HCT116 (cell line): ENCODE data around the gene ZFYVE1. TPM values are rescaled to one million over a fixed set of nuclear protein-coding genes. Genes with fewer than 3 reads are reported as not detected.

Source experiments
- ATAC-seq: fragments of 200-7000 bp; cut with Tn5 transposase; 2 replicates; pipeline ENCODE4 v1.9.1; 2020; ENCODE audit warnings: mild to moderate bottlenecking, moderate library complexity
- BruUV-seq: library from RNA; stranded (reverse); fragments of 400-500 nt; replicated peaks from 2 replicates; lab custom pipeline; 2021; lab: Mats Ljungman, UMichigan
- CTCF ChIA-PET: fragments of 300-600 bp; sonication (Branson Sonifier 250); formaldehyde crosslinking; loops from one replicate; lab custom pipeline; 2021; ENCODE audit warnings: antibody characterized with exemption; lab: Charles Lee
- POLR2A ChIA-PET: fragments of 300-600, 350-600 bp; sonication (Branson Sonifier 250); formaldehyde crosslinking; loops from one replicate; lab custom pipeline; 2021; ENCODE audit warnings: antibody characterized with exemption; lab: Charles Lee
- RAD21 ChIA-PET, 2 experiments: fragments of 300-600 bp; sonication (Branson Sonifier 250); formaldehyde crosslinking; loops; one replicate each; lab custom pipeline; 2023; ENCODE audit warnings: low total read pairs in 2 of 2; ENCODE audit not compliant: uncharacterized antibody in 2 of 2, unreplicated experiment in 2 of 2, low non-redundant PET in 1 of 2; lab: Charles Lee
- DNase-seq: peaks from one replicate; pipeline ENCODE4 v3.0.0-alpha.2; 2010; ENCODE audit warnings: low read depth, low spot score
- H2AFZ ChIP-seq: fragments of 200-600 bp; shearing (Covaris generic), sonication (generic); 2 replicates; pipeline ENCODE4 v1.6.1; 2017; ENCODE audit warnings: low read depth, mixed run types, mixed read lengths, antibody characterized with exemption, low read length; ENCODE audit not compliant: poor library complexity, severe bottlenecking
- H3K27ac ChIP-seq: 2 replicates; pipeline ENCODE4 v1.5.1; 2012; ENCODE audit warnings: low read depth, low read length
- H3K27me3 ChIP-seq: fragments of 200-600 bp; sonication (generic); 2 replicates; pipeline ENCODE4 v1.6.1; 2016; ENCODE audit warnings: mixed run types, low read length, mixed read lengths; ENCODE audit not compliant: insufficient read depth
- H3K36me3 ChIP-seq, 2 experiments: fragments of 200-500 bp in 1 of 2; fragments of 200-600 bp in 1 of 2; sonication (Bioruptor generic) in 1 of 2; sonication (generic) in 1 of 2; 2 replicates each; pipeline versions ENCODE4 v1.5.1 to v1.6.1; 2014 to 2016; ENCODE audit warnings: low read length in 2 of 2, inconsistent platforms in 1 of 2, mixed read lengths in 1 of 2, mixed run types in 1 of 2; ENCODE audit not compliant: insufficient read depth in 2 of 2, control insufficient read depth in 1 of 2
- H3K4me1 ChIP-seq, 2 experiments: fragments of 200-600 bp in 1 of 2; sonication (generic) in 1 of 2; 2 replicates each; pipeline versions ENCODE4 v1.5.1 to v1.6.1; 2012 to 2017; ENCODE audit warnings: low read length in 2 of 2, inconsistent platforms in 1 of 2, mild to moderate bottlenecking in 1 of 2, mixed read lengths in 1 of 2, mixed run types in 1 of 2, moderate library complexity in 1 of 2; ENCODE audit not compliant: insufficient read depth in 2 of 2, control insufficient read depth in 1 of 2
- H3K4me2 ChIP-seq: fragments of 200-600 bp; sonication (generic); 2 replicates; pipeline ENCODE4 v1.6.1; 2017; ENCODE audit warnings: mixed run types, low read length, mixed read lengths
- H3K4me3 ChIP-seq, 2 experiments: fragments of 200-600 bp in 1 of 2; sonication (generic) in 1 of 2; replicated peaks in 1 of 2; 2 replicates each; pipeline ENCODE4 v1.5.1; 2011 to 2016; ENCODE audit warnings: low read length in 2 of 2, control low read depth in 1 of 2, low read depth in 1 of 2, mild to moderate bottlenecking in 1 of 2, mixed read lengths in 1 of 2, mixed run types in 1 of 2
- H3K79me2 ChIP-seq: fragments of 200-600 bp; sonication (generic); 2 replicates; pipeline ENCODE4 v1.6.1; 2017; ENCODE audit warnings: mild to moderate bottlenecking, mixed run types, low read length, moderate library complexity, mixed read lengths; ENCODE audit not compliant: insufficient read depth
- H3K9ac ChIP-seq: fragments of 200-600 bp; sonication (generic); 2 replicates; pipeline ENCODE4 v1.6.1; 2016; ENCODE audit warnings: low read length, mixed read lengths
- H3K9me2 ChIP-seq: fragments of 200-600 bp; sonication (generic), shearing (Covaris generic); 2 replicates; pipeline ENCODE4 v1.6.1; 2017; ENCODE audit warnings: mixed run types, mild to moderate bottlenecking, moderate library complexity; ENCODE audit not compliant: insufficient read depth
- H3K9me3 ChIP-seq, 2 experiments: fragments of 200-500 bp in 1 of 2; fragments of 200-600 bp in 1 of 2; sonication (Bioruptor generic) in 1 of 2; sonication (generic) in 1 of 2; 2 replicates each; pipeline ENCODE4 v1.6.1; 2014 to 2017; ENCODE audit warnings: low read length in 2 of 2, mixed read lengths in 2 of 2, inconsistent platforms in 1 of 2, low read depth in 1 of 2, mild to moderate bottlenecking in 1 of 2, mixed run types in 1 of 2, moderate library complexity in 1 of 2; ENCODE audit not compliant: control insufficient read depth in 1 of 2, insufficient read depth in 1 of 2
- H4K20me1 ChIP-seq: fragments of 200-600 bp; sonication (generic), shearing (Covaris generic); 2 replicates; pipeline ENCODE4 v1.6.1; 2017; ENCODE audit warnings: mixed run types, mild to moderate bottlenecking, moderate library complexity; ENCODE audit not compliant: insufficient read depth
- CBX3 ChIP-seq: IDR thresholded peaks from 2 replicates; pipeline ENCODE4 v1.6.1; 2012; ENCODE audit warnings: low read depth
- CEBPB ChIP-seq: IDR thresholded peaks from 2 replicates; pipeline ENCODE4 v1.6.1; 2012; ENCODE audit warnings: low read depth
- EGR1 ChIP-seq: IDR thresholded peaks from 2 replicates; pipeline ENCODE4 v1.6.1; 2012; ENCODE audit warnings: low read depth
- ELF1 ChIP-seq: IDR thresholded peaks from 2 replicates; pipeline ENCODE4 v1.6.1; 2012; ENCODE audit warnings: low read depth, borderline replicate concordance
- EZH2phosphoT487 ChIP-seq: fragments of 200-600 bp; IDR thresholded peaks from 2 replicates; pipeline ENCODE4 v1.6.1; 2018; ENCODE audit warnings: antibody characterized with exemption, borderline replicate concordance
- POLR2A ChIP-seq: IDR thresholded peaks from 2 replicates; pipeline ENCODE4 v1.7.0; 2011; ENCODE audit warnings: borderline replicate concordance; ENCODE audit not compliant: insufficient read depth, insufficient read length; ENCODE audit errors: extremely low read depth
- RAD21 ChIP-seq: IDR thresholded peaks from 2 replicates; pipeline ENCODE4 v1.6.1; 2012; ENCODE audit warnings: low read depth, mild to moderate bottlenecking
- SRF ChIP-seq: IDR thresholded peaks from 2 replicates; pipeline ENCODE4 v1.6.1; 2012; ENCODE audit warnings: low read depth
- TCF7L2 ChIP-seq: IDR thresholded peaks from 2 replicates; pipeline ENCODE4 v1.7.0; 2011; ENCODE audit warnings: borderline replicate concordance, inconsistent platforms; ENCODE audit not compliant: insufficient read depth, insufficient read length; ENCODE audit errors: extremely low read depth
- ZNF274 ChIP-seq: fragments of 200-500 bp; sonication (Bioruptor generic); IDR thresholded peaks from 2 replicates; pipeline ENCODE4 v1.6.1; 2014; ENCODE audit warnings: mild to moderate bottlenecking, low read depth, low read length, inconsistent platforms
- intact Hi-C: fragments of 100-400 bp; cut with micrococcal nuclease; formaldehyde crosslinking; loops from 2 replicates; pipeline ENCODE4 v1.10.0; 2022
- total RNA-seq: library from RNA; stranded (reverse); gene quantifications from one replicate; pipeline ENCODE4 v1.2.1, GENCODE V29; 2021; ENCODE audit not compliant: unreplicated experiment
- TF ChIP-seq, protein P1 (sequence below), 3 experiments: fragments of 200-600 bp in 1 of 3; sonication (generic) in 1 of 3; IDR thresholded peaks in 2 of 3; conservative IDR thresholded peaks in 1 of 3; 2 replicates each; pipeline ENCODE4 v1.5.1; 2012 to 2017; ENCODE audit warnings: low read depth in 2 of 3, low read length in 2 of 3, antibody characterized with exemption in 1 of 3, borderline replicate concordance in 1 of 3, control low read depth in 1 of 3, mild to moderate bottlenecking in 1 of 3, mixed read lengths in 1 of 3, mixed run types in 1 of 3, moderate library complexity in 1 of 3; ENCODE audit not compliant: insufficient read depth in 1 of 3
- TF ChIP-seq, protein P2 (sequence below): IDR thresholded peaks from 2 replicates; pipeline ENCODE4 v1.6.1; 2011; ENCODE audit warnings: mild to moderate bottlenecking, low read length, moderate library complexity; ENCODE audit not compliant: insufficient replicate concordance; ENCODE audit errors: extremely low read depth

The ZFYVE1 gene
- total RNA-seq, 1 experiment from 2014 or later, result 7.7 TPM

DNA sequence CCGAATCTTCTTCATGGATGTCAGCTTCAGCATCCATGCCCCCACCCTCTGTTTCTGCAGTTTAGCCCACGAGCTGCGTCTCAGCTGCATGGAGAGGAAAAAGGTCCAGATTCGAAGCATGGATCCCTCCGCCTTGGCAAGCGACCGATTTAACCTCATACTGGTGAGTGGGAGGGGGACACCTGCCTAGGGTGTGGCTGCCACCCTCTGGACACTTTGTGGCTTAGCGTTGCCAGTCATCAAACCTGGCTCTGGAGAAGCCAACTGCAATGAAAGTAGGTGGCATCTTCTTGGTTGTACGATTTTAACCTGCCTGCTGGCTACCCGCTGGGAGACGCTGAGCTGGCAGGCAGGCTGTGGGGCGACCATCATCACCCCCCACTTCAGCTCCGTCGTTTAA, 84.0 kb downstream of the ZFYVE1 start:
- peaks cover 13 to 16% of the 10 kb centered on the region in 2 experiments; a peak in 3 of 4 replicates for H3K36me3 ChIP-seq
- no peak overlapping the region for H3K4me2 ChIP-seq
- intact Hi-C loops, result no loop called here
- H3K9ac ChIP-seq, result no peak overlapping the region
- no peak overlapping the region for H3K4me3 ChIP-seq
- TF ChIP-seq POLR2A (no peak), EGR1 (no peak), ZNF274 (no peak), SRF (no peak), CBX3 (no peak), TCF7L2 (no peak), ELF1 (no peak), RAD21 (peak; percentile 28; the same call in 1 of the 2 replicates), CEBPB (no peak), EZH2phosphoT487 (no peak)
- TF ChIP-seq, protein P1, sequence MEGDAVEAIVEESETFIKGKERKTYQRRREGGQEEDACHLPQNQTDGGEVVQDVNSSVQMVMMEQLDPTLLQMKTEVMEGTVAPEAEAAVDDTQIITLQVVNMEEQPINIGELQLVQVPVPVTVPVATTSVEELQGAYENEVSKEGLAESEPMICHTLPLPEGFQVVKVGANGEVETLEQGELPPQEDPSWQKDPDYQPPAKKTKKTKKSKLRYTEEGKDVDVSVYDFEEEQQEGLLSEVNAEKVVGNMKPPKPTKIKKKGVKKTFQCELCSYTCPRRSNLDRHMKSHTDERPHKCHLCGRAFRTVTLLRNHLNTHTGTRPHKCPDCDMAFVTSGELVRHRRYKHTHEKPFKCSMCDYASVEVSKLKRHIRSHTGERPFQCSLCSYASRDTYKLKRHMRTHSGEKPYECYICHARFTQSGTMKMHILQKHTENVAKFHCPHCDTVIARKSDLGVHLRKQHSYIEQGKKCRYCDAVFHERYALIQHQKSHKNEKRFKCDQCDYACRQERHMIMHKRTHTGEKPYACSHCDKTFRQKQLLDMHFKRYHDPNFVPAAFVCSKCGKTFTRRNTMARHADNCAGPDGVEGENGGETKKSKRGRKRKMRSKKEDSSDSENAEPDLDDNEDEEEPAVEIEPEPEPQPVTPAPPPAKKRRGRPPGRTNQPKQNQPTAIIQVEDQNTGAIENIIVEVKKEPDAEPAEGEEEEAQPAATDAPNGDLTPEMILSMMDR (IDR thresholded peaks at IDR 0.05 in 2 of 3, conservative IDR thresholded peaks at IDR 0.05 in 1 of 3; ENCODE audit: borderline replicate concordance in 1 of 3, insufficient read depth in 1 of 3, low read depth in 2 of 3, low read length in 2 of 3), result 0 out of 6 replicates have a peak, but pooled peaks of 2 of the 3 experiments have one; percentile 11 to 12
- TF ChIP-seq, protein P2, sequence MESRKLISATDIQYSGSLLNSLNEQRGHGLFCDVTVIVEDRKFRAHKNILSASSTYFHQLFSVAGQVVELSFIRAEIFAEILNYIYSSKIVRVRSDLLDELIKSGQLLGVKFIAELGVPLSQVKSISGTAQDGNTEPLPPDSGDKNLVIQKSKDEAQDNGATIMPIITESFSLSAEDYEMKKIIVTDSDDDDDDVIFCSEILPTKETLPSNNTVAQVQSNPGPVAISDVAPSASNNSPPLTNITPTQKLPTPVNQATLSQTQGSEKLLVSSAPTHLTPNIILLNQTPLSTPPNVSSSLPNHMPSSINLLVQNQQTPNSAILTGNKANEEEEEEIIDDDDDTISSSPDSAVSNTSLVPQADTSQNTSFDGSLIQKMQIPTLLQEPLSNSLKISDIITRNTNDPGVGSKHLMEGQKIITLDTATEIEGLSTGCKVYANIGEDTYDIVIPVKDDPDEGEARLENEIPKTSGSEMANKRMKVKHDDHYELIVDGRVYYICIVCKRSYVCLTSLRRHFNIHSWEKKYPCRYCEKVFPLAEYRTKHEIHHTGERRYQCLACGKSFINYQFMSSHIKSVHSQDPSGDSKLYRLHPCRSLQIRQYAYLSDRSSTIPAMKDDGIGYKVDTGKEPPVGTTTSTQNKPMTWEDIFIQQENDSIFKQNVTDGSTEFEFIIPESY, result no peak
- no TSS peak for BruUV-seq
- ChIA-PET CTCF (no interaction called here), RAD21 (no interaction called here), POLR2A (no interaction called here)
- no peak overlapping the region for H2AFZ ChIP-seq
- H4K20me1 ChIP-seq, result no peaks in the 10 kb centered on the region
- no peaks in the 10 kb centered on the region for H3K27me3 ChIP-seq
- H3K4me1 ChIP-seq, result no peaks in the 10 kb centered on the region
- H3K9me3 ChIP-seq, result no peaks in the 10 kb centered on the region
- H3K79me2 ChIP-seq, result no peaks in the 10 kb centered on the region
- no peaks in the 10 kb centered on the region for H3K9me2 ChIP-seq
- ATAC-seq, result no peak
- H3K27ac ChIP-seq, result no peak overlapping the region
- DNase-seq, result no peak
